Mucosa of descending colon (tissue), 3 donors: ENCODE measurements around the gene UGT2B15. TPM values are rescaled to one million over a fixed set of nuclear protein-coding genes. Genes with fewer than 3 reads are reported as not detected.

Experiments
- ATAC-seq: fragments of 200-7000 bp; cut with Tn5 transposase; one replicate; pipeline ENCODE4 v1.9.1; 2020; ENCODE audit warnings: mild to moderate bottlenecking, moderate library complexity
- DNase-seq, 3 donors: peaks; one replicate each; pipeline ENCODE4 v3.0.0-alpha.2; 2020
- H3K36me3 ChIP-seq: fragments of 200-600 bp; one replicate; pipeline ENCODE4 v1.8.0; 2021; ENCODE audit warnings: low read depth, mild to moderate bottlenecking
- H3K4me1 ChIP-seq: fragments of 200-600 bp; one replicate; pipeline ENCODE4 v1.8.0; 2021; ENCODE audit warnings: low read depth, mild to moderate bottlenecking
- H3K4me3 ChIP-seq: fragments of 200-600 bp; one replicate; pipeline ENCODE4 v1.8.0; 2021; ENCODE audit warnings: mild to moderate bottlenecking
- H3K9me3 ChIP-seq: fragments of 200-600 bp; one replicate; pipeline ENCODE4 v1.8.0; 2021; ENCODE audit warnings: mild to moderate bottlenecking
- CTCF ChIP-seq: fragments of 200-600 bp; IDR thresholded peaks from one replicate; pipeline ENCODE4 v1.8.0; 2022; ENCODE audit warnings: antibody characterized with exemption, mild to moderate bottlenecking
- intact Hi-C, 2 donors: fragments of 100-400 bp; cut with DNase I in 1 of 2; cut with micrococcal nuclease in 1 of 2; formaldehyde crosslinking; loops; one replicate each; pipeline versions ENCODE4 v1.11.0 to v1.11.1; 2022; cut with DNase I, micrococcal nuclease
- total RNA-seq, 3 donors: library from RNA; stranded (reverse); fragmentation: NEBNext Ultra II Directional in 2 of 3; extraction: Animal tissue kit (Norgen Biotek cat#: 25700) in 2 of 3; gene quantifications; one replicate each; pipeline versions ENCODE4 v1.2.1 to v1.2.4, GENCODE V29; 2021 to 2023
- donor health status: DM: no; HTN: no; CAD: no; lungs with moderate emphysema.
- donor health status: DM: no; HTN: no; CAD: no.
- donor health status: DM: no; HTN: yes; CAD: no.

Gene UGT2B15
- total RNA-seq, 3 donors from 2014 or later: 61.8 to 203 (median 133) TPM

GRCh38 chr4:68615699-68616422 is 54.6 kb downstream of the UGT2B15 start:
- no peak overlapping the region for H3K4me3 ChIP-seq
- H3K9me3 ChIP-seq: no peaks in the 10 kb centered on the region
- no peak for TF ChIP-seq CTCF
- intact Hi-C loops: no loop called here
- no peaks in the 10 kb centered on the region for H3K4me1 ChIP-seq
- DNase-seq (no peak), ATAC-seq (no peak)
- no peaks in the 10 kb centered on the region for H3K36me3 ChIP-seq

GRCh38 chr4:68613752-68614151 is 56.7 kb downstream of the UGT2B15 start:
- Histone ChIP-seq H3K4me1 (no peaks in the 10 kb centered on the region), H3K4me3 (no peak overlapping the region), H3K36me3 (no peaks in the 10 kb centered on the region), H3K9me3 (no peaks in the 10 kb centered on the region)
- ATAC-seq: no peak
- no peak for DNase-seq
- TF ChIP-seq CTCF: no peak
- intact Hi-C loops: no loop called here

GRCh38 chr4:68606240-68606639 is 64.2 kb downstream of the UGT2B15 start:
- Histone ChIP-seq H3K4me3 (no peak overlapping the region), H3K4me1 (no peaks in the 10 kb centered on the region), H3K36me3 (no peaks in the 10 kb centered on the region), H3K9me3 (no peaks in the 10 kb centered on the region)
- intact Hi-C loops: no loop called here
- ATAC-seq: no peak
- TF ChIP-seq CTCF: no peak
- no peak for DNase-seq

- no peak for TF ChIP-seq CTCF
- no peak for ATAC-seq
- no peak for DNase-seq
- Histone ChIP-seq H3K4me3 (no peak overlapping the region), H3K9me3 (no peaks in the 10 kb centered on the region), H3K36me3 (no peaks in the 10 kb centered on the region), H3K4me1 (no peaks in the 10 kb centered on the region)
- intact Hi-C loops: no loop called here
Observed at GRCh38 chr4:68599150-68599549, 71.3 kb downstream of the UGT2B15 start.

- intact Hi-C loops: no loop called here
- H3K4me3 ChIP-seq: no peak overlapping the region
- H3K9me3 ChIP-seq: no peaks in the 10 kb centered on the region
- no peak for TF ChIP-seq CTCF
- ATAC-seq (no peak), DNase-seq (no peak)
- no peaks in the 10 kb centered on the region for H3K4me1 ChIP-seq
- no peaks in the 10 kb centered on the region for H3K36me3 ChIP-seq
Observed at GRCh38 chr4:68597482-68597881, 73.0 kb downstream of the UGT2B15 start.

Other genes starting within 250 kb of the UGT2B15 start
- gene TMPRSS11E, start 223.2 kb downstream of the UGT2B15 start, total RNA-seq: not detected
- gene UGT2B17, start 94.3 kb downstream of the UGT2B15 start, total RNA-seq: 1,000 to 10,000 TPM in 1 of 3 donors, 100 to 1,000 TPM in 2; 534 to 1,338 (median 703) TPM
- gene UGT2B10, start 145.3 kb upstream of the UGT2B15 start, total RNA-seq: under 1 TPM in 2 of 3 donors, not detected in 1; 0.24 to 0.46 TPM